GM12864 (cell line): ENCODE results near the gene PIP5K1C.

Source experiments
- DNase-seq: peaks from one replicate; pipeline ENCODE4 v3.0.0-alpha.2; 2011; ENCODE audit warnings: low read depth
- H3K4me3 ChIP-seq: 2 replicates; pipeline ENCODE4 v1.5.1; 2011; ENCODE audit warnings: mild to moderate bottlenecking, low read depth, low read length, control low read depth
- CTCF ChIP-seq: IDR thresholded peaks from 2 replicates; pipeline ENCODE4 v1.5.1; 2011; ENCODE audit warnings: low read depth, mild to moderate bottlenecking, moderate library complexity, low read length, control low read depth, inconsistent platforms; ENCODE audit errors: missing control alignments

Gene PIP5K1C

GRCh38 chr19:3636962-3637361 is 63.3 kb downstream of the PIP5K1C start:
- no peak for DNase-seq
- TF ChIP-seq CTCF: no peak
- H3K4me3 ChIP-seq: no peak overlapping the region

DNA sequence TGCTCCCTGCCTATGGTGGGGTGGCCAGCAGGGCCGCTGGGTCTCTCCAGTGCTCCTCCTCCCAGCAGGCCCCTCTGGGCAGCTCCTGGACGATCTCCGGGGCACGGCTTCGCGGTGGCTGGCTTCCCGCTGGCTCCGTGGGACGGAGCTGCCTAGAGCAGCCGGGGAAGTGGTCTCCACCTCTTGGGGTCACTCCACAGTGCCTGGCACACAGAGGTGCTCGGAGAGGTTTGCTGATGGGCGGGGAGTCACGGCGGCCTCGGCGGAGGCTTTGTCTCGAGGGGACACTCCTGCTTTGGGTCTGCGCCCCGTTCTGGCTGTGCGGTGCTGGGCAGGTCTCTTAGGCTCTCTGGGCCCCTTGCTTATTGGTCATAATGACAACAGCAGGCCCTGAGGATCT is 63.8 kb downstream of the PIP5K1C start:
- no peak overlapping the region for H3K4me3 ChIP-seq
- TF ChIP-seq CTCF: no peak
- DNase-seq: no peak

DNA sequence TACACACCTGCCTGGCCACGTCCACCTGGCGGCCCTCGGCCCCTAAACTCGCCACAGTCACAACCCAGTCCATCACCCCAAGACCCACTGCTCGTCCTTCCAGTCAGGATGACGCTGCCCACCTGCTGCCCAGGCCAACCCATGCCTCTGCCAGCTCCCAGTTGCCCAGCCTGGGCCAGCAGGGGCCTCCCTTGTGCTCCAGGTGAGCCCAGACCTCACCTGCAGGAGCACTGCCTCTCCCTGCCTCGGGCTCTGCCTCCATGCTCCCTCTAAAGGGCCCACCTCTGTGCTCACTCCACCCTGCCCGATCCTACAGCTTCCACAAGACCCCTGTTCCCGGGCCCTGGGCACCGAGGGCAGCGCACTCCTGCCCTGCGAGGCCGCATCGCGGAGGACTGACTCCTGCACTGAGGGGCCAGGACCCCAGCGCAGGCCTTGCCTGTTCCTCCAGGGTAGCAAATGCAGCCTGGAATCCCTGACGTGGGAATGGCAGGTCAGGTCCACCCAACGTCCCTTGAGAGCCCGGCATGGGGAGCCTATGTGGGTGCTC is 65.7 kb downstream of the PIP5K1C start:
- no peak for DNase-seq

DNA sequence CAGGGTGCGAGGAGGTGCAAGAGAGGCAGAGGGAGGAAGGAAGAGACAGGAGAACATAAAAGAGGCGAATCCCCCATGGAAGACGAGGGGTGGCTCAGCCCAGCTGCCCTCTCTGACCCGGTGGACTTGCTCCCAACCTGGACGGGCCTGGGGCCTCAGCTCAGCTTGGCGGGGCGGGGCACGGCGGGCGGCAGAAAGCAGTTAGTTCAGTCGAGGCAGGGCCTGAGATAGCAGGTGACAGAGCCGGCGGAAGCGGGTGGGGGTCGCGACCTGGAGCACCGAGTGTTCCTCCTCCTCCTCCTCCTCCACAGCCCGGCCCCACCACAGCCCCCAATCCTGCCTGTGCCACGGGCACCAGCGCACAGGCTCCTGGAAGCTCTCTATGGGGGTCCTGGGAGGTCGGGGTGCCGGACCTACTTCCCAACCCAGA is 66.7 kb downstream of the PIP5K1C start:
- H3K4me3 ChIP-seq: no peak overlapping the region
- DNase-seq: no peak
- no peak for TF ChIP-seq CTCF

More for the DNA sequence above, 65.7 kb downstream of the PIP5K1C start:
- no peak for TF ChIP-seq CTCF
- no peak overlapping the region for H3K4me3 ChIP-seq

DNA sequence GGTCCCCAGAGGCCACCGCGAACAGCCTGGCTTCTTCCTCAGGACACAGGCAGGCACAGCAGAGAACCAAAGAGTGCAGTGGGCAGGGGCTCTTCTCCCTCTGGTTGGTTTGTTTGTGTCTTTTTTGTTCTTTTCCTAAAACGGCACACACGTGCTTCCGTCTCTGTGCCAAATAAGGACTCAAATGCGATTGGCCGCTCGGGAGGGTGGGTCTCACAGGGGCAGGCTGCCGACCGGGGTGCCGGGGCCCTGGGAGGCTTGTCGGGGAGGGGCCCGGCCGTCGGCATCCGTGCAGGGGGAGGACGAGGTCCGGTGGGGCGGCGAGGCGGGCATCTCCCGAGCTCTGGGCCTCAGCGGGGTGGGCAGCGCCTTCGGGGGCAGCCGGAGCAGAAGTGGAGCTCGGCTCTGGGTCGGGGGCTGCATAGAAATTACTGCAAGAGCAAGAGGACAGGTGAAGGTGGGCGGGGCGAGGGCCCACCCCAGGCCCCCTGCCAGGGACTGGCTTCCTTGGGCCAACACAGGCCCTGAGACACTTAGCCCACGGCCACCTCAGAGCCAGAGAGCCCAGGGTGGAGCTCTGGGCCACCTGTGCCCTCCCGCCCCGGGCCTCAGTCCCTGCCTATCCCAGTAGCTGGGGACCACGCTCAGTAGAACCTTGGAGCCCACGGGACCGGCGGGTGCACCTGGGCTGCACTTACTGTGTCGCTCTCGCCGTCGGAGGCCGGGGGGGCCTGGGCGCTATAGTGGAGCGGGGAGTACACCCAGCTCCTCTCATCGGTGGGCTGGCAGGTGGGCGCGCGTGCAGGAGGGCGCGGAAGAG is 67.3 kb downstream of the PIP5K1C start:
- no peak for DNase-seq
- TF ChIP-seq CTCF: no peak
- no peak overlapping the region for H3K4me3 ChIP-seq

DNA sequence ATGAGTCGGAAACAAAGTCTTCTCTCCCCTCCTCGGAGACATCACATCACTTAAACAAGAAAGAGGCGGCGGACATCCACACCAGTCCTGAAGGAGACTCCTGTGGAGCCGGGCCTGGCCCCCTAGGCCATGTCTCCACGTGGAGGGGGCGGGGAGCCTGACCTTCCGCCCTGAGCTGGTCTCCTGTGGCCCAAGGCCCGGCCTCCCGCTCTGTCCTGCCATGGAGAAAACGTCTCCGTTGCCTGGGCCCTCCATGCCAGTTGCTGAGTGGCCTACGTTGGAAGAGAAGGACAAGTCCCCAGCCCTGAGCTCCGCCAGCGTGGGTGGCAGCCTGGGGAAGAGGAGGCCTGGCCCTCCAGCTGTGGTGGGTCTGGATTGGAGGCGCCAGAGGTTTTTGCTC is 68.2 kb downstream of the PIP5K1C start:
- H3K4me3 ChIP-seq: no peak overlapping the region
- TF ChIP-seq CTCF: no peak
- no peak for DNase-seq
